Measurements from ENCODE around the gene TEX51. TPM values are rescaled to one million over a fixed set of nuclear protein-coding genes. Genes with fewer than 3 reads are reported as not detected.

The TEX51 gene
- total RNA-seq, 1 experiment from 2014 or later, result not detected

GRCh38 chr2:126863336-126864015 is 35.2 kb upstream of the TEX51 start:
- TF ChIP-seq POLR2AphosphoS5 (IDR thresholded peaks at IDR 0.05; ENCODE audit: low read depth, low read length) (no peak), POLR2A (IDR thresholded peaks at IDR 0.05; ENCODE audit: borderline replicate concordance, extremely low read depth, insufficient read depth, insufficient read length) (no peak), SIN3A (IDR thresholded peaks at IDR 0.05; ENCODE audit: low read depth) (no peak), SRF (IDR thresholded peaks at IDR 0.05; ENCODE audit: low read depth) (no peak), ELF1 (IDR thresholded peaks at IDR 0.05; ENCODE audit: borderline replicate concordance, low read depth) (no peak), MAX (IDR thresholded peaks at IDR 0.05) (no peak), ATF3 (IDR thresholded peaks at IDR 0.05) (no peak), ZNF274 (IDR thresholded peaks at IDR 0.05; ENCODE audit: low read depth, low read length) (no peak), EZH2phosphoT487 (IDR thresholded peaks at IDR 0.05; ENCODE audit: borderline replicate concordance) (no peak), REST (IDR thresholded peaks at IDR 0.05; ENCODE audit: low read depth) (no peak), SP1 (IDR thresholded peaks at IDR 0.05; ENCODE audit: low read depth) (no peak), CTCF (IDR thresholded peaks at IDR 0.05 in 2 of 3, conservative IDR thresholded peaks at IDR 0.05 in 1 of 3; ENCODE audit: borderline replicate concordance in 1 of 3, insufficient read depth in 1 of 3, low read depth in 2 of 3, low read length in 2 of 3) (no peak), YY1 (IDR thresholded peaks at IDR 0.05; ENCODE audit: extremely low read depth, insufficient replicate concordance, low read depth, low read length) (no peak), CBX3 (IDR thresholded peaks at IDR 0.05; ENCODE audit: low read depth) (no peak)
- H3K9me3 ChIP-seq (ENCODE audit: control insufficient read depth in 1 of 2, insufficient read depth in 1 of 2, low read depth in 1 of 2, low read length in 2 of 2), result no peaks in the 10 kb centered on the region
- H3K27me3 ChIP-seq (ENCODE audit: insufficient read depth, low read length), result peaks cover 24% of the 10 kb centered on the region
- no peaks in the 10 kb centered on the region for H3K79me2 ChIP-seq (ENCODE audit: insufficient read depth, low read length)
- POLR2A ChIA-PET, result no interaction called here
- DNase-seq (ENCODE audit: low read depth, low spot score), result no peak
- H3K4me3 ChIP-seq (replicated peaks in 1 of 2; ENCODE audit: low read depth in 1 of 2, low read length in 2 of 2), result no peak overlapping the region
- H3K4me1 ChIP-seq (ENCODE audit: control insufficient read depth in 1 of 2, insufficient read depth in 2 of 2, low read length in 2 of 2), result no peaks in the 10 kb centered on the region
- intact Hi-C loops (cut with micrococcal nuclease), result no loop called here
- H3K9me2 ChIP-seq (ENCODE audit: insufficient read depth), result no peaks in the 10 kb centered on the region
- H3K9ac ChIP-seq (ENCODE audit: low read length), result no peak overlapping the region
- no peak overlapping the region for H2AFZ ChIP-seq (ENCODE audit: low read depth, low read length, poor library complexity, severe bottlenecking)
- H3K4me2 ChIP-seq (ENCODE audit: low read length), result no peak overlapping the region
- RAD21 ChIA-PET (ENCODE audit: low non-redundant PET in 1 of 2, low total read pairs in 2 of 2, uncharacterized antibody in 2 of 2, unreplicated experiment in 2 of 2), result no interaction called here
- no peaks in the 10 kb centered on the region for H3K36me3 ChIP-seq (ENCODE audit: control insufficient read depth in 1 of 2, insufficient read depth in 2 of 2, low read length in 2 of 2)
- ATAC-seq, result no peak
- CTCF ChIA-PET, result no interaction called here
- BruUV-seq (replicated peaks), result no TSS peak
- H4K20me1 ChIP-seq (ENCODE audit: insufficient read depth), result no peaks in the 10 kb centered on the region
- no peak overlapping the region for H3K27ac ChIP-seq (ENCODE audit: low read depth, low read length)

Measured in HCT116 (cell line).